Loucy (cell line): ENCODE data around the gene TNS3.

Experiments used
- H2AFZ ChIP-seq: fragments of 200-600 bp; sonication (generic); 2 replicates; pipeline ENCODE4 v1.6.0; 2016; ENCODE audit warnings: antibody characterized with exemption, mild to moderate bottlenecking, low read length, moderate library complexity
- H3F3A ChIP-seq: fragments of 200-600 bp; 2 replicates; pipeline ENCODE4 v1.6.0; 2016; ENCODE audit warnings: antibody characterized with exemption, low read depth, mild to moderate bottlenecking
- H3K27me3 ChIP-seq: fragments of 200-600 bp; sonication (generic); 2 replicates; pipeline ENCODE4 v1.6.1; 2014; ENCODE audit warnings: low read length, mild to moderate bottlenecking; ENCODE audit not compliant: insufficient read depth, poor library complexity, severe bottlenecking
- H3K36me3 ChIP-seq: fragments of 200-600 bp; sonication (generic); 2 replicates; pipeline ENCODE4 v1.6.1; 2016; ENCODE audit warnings: low read length; ENCODE audit not compliant: insufficient read depth
- H3K4me1 ChIP-seq: fragments of 200-600 bp; sonication (generic); 2 replicates; pipeline ENCODE4 v1.5.1; 2014; ENCODE audit warnings: low read length, mild to moderate bottlenecking; ENCODE audit not compliant: insufficient read depth, poor library complexity, severe bottlenecking
- H3K4me2 ChIP-seq: fragments of 200-600 bp; sonication (generic); 2 replicates; pipeline ENCODE4 v1.6.0; 2014; ENCODE audit warnings: antibody characterized with exemption, low read length, low read depth, mild to moderate bottlenecking; ENCODE audit not compliant: poor library complexity, severe bottlenecking
- H3K4me3 ChIP-seq: fragments of 200-600 bp; sonication (generic); 2 replicates; pipeline ENCODE4 v1.5.1; 2014; ENCODE audit warnings: low read length, mild to moderate bottlenecking, mixed read lengths; ENCODE audit not compliant: poor library complexity, severe bottlenecking
- H3K79me2 ChIP-seq: fragments of 200-600 bp; sonication (generic); 2 replicates; pipeline ENCODE4 v1.6.1; 2014; ENCODE audit warnings: low read length; ENCODE audit not compliant: insufficient read depth
- H3K9ac ChIP-seq: fragments of 200-600 bp; sonication (generic); 2 replicates; pipeline ENCODE4 v1.6.0; 2014; ENCODE audit warnings: mild to moderate bottlenecking, low read depth, low read length, moderate library complexity; ENCODE audit not compliant: poor library complexity, severe bottlenecking
- H3K9me2 ChIP-seq: fragments of 200-600 bp; sonication (generic); replicated peaks from 2 replicates; pipeline ENCODE4 v1.6.1; 2016; ENCODE audit warnings: low read depth, low read length, mixed read lengths
- H3K9me3 ChIP-seq: fragments of 200-600 bp; sonication (generic); 2 replicates; pipeline ENCODE4 v1.6.1; 2014; ENCODE audit warnings: mild to moderate bottlenecking, antibody characterized with exemption, low read length, low read depth; ENCODE audit not compliant: insufficient read depth
- H4K20me1 ChIP-seq: fragments of 200-600 bp; sonication (generic); 2 replicates; pipeline ENCODE4 v1.6.0; 2014; ENCODE audit warnings: antibody characterized with exemption, low read length, mild to moderate bottlenecking; ENCODE audit not compliant: insufficient read depth, poor library complexity, severe bottlenecking
- CTCF ChIP-seq: fragments of 200-600 bp; sonication (generic); conservative IDR thresholded peaks from 2 replicates; pipeline ENCODE4 v1.5.1; 2014; ENCODE audit warnings: mild to moderate bottlenecking, antibody characterized with exemption, low read length
- EZH2phosphoT487 ChIP-seq: fragments of 200-600 bp; IDR thresholded peaks from 2 replicates; pipeline ENCODE4 v1.6.1; 2018; ENCODE audit warnings: antibody characterized with exemption, mild to moderate bottlenecking, moderate library complexity, borderline replicate concordance

Gene TNS3

GRCh38 chr7:47432671-47433563, 149.0 kb downstream of the TNS3 start:
- no peaks in the 10 kb centered on the region for H3F3A ChIP-seq
- no peak overlapping the region for H2AFZ ChIP-seq
- no peaks in the 10 kb centered on the region for H3K79me2 ChIP-seq
- H3K9ac ChIP-seq: no peak overlapping the region
- no peaks in the 10 kb centered on the region for H4K20me1 ChIP-seq
- H3K4me2 ChIP-seq: no peak overlapping the region
- TF ChIP-seq EZH2phosphoT487: no peak
- no peak for TF ChIP-seq CTCF
- no peaks in the 10 kb centered on the region for H3K27me3 ChIP-seq
- no peaks in the 10 kb centered on the region for H3K4me1 ChIP-seq
- no peaks in the 10 kb centered on the region for H3K9me2 ChIP-seq
- no peaks in the 10 kb centered on the region for H3K9me3 ChIP-seq
- H3K36me3 ChIP-seq: no peaks in the 10 kb centered on the region
- no peak overlapping the region for H3K4me3 ChIP-seq

- no peaks in the 10 kb centered on the region for H3K27me3 ChIP-seq
- H3K9me3 ChIP-seq: peaks cover 2% of the 10 kb centered on the region; the same call in 1 of the 2 replicates
- no peaks in the 10 kb centered on the region for H3K36me3 ChIP-seq
- H3K79me2 ChIP-seq: no peaks in the 10 kb centered on the region
- H3F3A ChIP-seq: no peaks in the 10 kb centered on the region
- H3K9me2 ChIP-seq: no peaks in the 10 kb centered on the region
- H3K4me3 ChIP-seq: no peak overlapping the region
- H3K4me1 ChIP-seq: no peaks in the 10 kb centered on the region
- H4K20me1 ChIP-seq: no peaks in the 10 kb centered on the region
- no peak overlapping the region for H3K9ac ChIP-seq
- no peak for TF ChIP-seq EZH2phosphoT487
- no peak for TF ChIP-seq CTCF
- H3K4me2 ChIP-seq: no peak overlapping the region
- no peak overlapping the region for H2AFZ ChIP-seq
These were observed 151.5 kb downstream of the TNS3 start for GRCh38 chr7:47430422-47430821.

GRCh38 chr7:47428768-47429472, 153.0 kb downstream of the TNS3 start:
- Histone ChIP-seq H3K27me3 (no peaks in the 10 kb centered on the region), H3K4me3 (no peak overlapping the region), H3K36me3 (no peaks in the 10 kb centered on the region), H3K4me2 (no peak overlapping the region), H3K4me1 (no peaks in the 10 kb centered on the region), H3K9me3 (peaks cover 2% of the 10 kb centered on the region; the same call in 1 of the 2 replicates), H3K9me2 (no peaks in the 10 kb centered on the region), H3K9ac (no peak overlapping the region), H4K20me1 (no peaks in the 10 kb centered on the region), H3F3A (no peaks in the 10 kb centered on the region), H2AFZ (no peak overlapping the region), H3K79me2 (no peaks in the 10 kb centered on the region)
- no peak for TF ChIP-seq EZH2phosphoT487
- no peak for TF ChIP-seq CTCF
